GM18861 (cell line): ENCODE results near the gene RCBTB1.
"Not testable (repeated sequence)": the region's sequence is repeated elsewhere in the genome, so short reads cannot be mapped to it uniquely, and the experiment has no call there.

Experiments used
- ATAC-seq: cut with Tn5 transposase; IDR thresholded peaks from one replicate; pipeline ENCODE4 v1.9.1; 2021; ENCODE audit not compliant: unreplicated experiment

Gene RCBTB1

GRCh38 chr13:49606747-49607648 is 21.6 kb upstream of the RCBTB1 start:
- peak; percentile 97 for ATAC-seq

DNA sequence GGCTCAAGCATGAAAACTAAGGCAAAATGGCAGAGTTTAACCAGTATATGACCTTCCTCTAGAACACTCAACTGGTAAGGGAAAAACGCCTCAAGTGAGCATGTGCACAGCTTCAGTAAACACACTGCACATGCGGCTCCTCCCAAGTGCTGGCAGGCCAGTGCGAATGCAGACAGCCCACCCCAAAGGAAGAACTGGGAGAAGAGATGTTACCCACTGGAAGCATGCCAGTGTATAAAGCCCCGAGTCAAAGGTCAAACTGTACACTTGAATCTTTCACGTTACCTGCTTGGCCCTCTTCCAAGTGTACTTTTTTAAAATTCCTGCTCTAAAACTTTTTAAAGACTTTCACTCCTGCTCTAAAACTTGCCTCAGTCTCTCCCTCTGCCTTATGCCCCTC is 19.2 kb upstream of the RCBTB1 start:
- ATAC-seq: no peak

- not testable (repeated sequence) for ATAC-seq
Measured at GRCh38 chr13:49602615-49603014, 17.3 kb upstream of the RCBTB1 start.

DNA sequence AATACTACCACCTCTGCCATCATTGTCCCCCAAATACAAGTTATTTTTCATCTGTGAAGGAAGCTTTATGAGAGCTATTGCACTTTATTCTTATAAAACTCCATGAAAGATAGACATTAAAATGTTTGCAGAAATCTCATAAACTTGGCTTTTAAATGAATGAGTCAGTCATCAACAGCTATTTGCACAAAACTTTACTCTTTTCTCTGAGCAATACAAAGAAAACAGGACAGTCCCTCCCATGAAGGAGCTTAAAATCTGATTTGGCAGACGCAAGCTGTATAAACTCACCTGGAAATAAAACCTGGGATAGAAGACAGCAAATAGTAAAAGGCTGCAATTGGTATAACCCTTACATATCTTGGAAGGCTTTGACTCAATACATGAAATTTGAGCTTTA is 16.6 kb upstream of the RCBTB1 start:
- no peak for ATAC-seq

DNA sequence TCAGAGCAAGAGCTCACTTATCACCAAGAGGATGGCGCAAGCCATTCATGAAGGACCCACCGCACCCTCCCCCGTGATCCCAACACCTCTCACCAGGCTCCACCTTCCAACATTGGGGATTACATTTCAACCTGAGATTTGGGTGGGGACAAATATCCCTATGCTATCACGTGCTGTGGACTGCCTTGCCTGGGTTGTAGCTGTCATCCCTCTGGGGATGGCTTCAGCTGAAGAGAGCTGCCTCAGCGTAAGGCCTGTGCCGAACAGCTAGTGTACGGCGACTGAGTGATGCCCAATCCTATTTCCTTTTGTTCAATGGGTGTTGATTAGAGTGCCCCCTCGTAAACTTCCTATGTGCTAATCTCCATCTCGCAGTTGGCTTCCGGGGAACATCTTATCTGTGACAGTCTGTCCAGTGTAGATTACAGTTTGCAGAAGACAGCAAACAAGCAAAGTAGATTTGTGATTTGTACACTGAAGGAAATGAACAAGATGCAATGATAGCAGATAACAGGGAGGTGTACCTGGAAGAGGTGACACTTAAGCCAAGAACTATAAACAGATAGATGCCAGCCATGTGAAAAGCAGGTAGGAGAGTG is 11.8 kb upstream of the RCBTB1 start:
- ATAC-seq: no peak

DNA sequence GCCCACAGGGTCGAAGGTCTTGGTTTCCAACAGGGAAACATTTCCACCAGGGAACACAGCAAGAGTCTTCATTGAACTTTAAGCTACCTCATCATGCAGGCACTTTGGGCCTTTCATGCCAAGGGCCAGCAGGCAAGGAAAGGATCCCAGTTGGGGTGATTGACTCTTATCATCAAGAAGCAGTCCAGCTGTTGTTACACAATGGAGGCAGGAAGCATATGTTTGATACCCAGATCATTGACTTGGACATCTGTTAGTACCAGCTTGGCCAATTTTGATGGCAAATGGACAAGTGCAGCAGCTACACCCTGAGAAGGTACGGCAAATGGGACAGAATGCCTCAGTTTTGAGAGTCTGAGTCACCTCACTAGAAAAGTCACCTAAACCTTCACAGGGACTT is 10.9 kb upstream of the RCBTB1 start:
- no peak for ATAC-seq

GRCh38 chr13:49594576-49594975 is 9.2 kb upstream of the RCBTB1 start:
- ATAC-seq: no peak

DNA sequence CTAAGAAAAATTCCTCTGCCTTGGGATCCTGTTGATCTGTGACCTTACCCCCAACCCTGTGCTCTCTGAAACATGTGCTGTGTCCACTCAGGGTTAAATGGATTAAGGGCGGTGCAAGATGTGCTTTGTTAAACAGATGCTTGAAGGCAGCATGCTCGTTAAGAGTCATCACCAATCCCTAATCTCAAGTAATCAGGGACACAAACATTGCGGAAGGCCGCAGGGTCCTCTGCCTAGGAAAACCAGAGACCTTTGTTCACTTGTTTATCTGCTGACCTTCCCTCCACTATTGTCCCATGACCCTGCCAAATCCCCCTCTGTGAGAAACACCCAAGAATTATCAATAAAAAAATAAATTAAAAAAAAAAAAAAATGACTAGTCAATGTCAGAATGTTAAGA is 8.5 kb upstream of the RCBTB1 start:
- ATAC-seq: not testable (repeated sequence)

- not testable (repeated sequence) for ATAC-seq
Measured at GRCh38 chr13:49590714-49591113, 5.4 kb upstream of the RCBTB1 start.

- no peak for ATAC-seq
Measured at GRCh38 chr13:49587311-49587847, 2.0 kb upstream of the RCBTB1 start.

GRCh38 chr13:49586717-49587116 is 1.4 kb upstream of the RCBTB1 start:
- no peak for ATAC-seq

DNA sequence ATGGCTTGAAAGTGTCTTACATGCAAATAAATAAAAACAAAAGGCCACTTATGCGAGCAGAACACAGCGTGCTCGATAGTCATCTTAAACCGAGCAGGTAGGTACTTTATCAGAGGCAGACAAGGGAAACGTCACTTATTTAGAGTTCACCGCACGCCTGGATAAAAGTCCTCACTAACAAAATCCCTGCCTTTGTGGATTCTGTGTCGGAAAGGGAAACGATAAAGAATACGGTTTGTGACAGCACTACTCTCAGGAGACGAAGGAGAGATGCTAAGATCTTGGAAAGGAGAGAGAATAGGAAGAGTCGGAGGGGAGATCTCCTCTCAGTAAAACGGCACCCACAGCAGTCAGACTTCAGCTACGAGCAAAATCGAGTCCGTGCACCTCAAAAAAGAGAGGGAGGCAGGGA is 581 bp downstream of the RCBTB1 start:
- ATAC-seq: peak; percentile 16

DNA sequence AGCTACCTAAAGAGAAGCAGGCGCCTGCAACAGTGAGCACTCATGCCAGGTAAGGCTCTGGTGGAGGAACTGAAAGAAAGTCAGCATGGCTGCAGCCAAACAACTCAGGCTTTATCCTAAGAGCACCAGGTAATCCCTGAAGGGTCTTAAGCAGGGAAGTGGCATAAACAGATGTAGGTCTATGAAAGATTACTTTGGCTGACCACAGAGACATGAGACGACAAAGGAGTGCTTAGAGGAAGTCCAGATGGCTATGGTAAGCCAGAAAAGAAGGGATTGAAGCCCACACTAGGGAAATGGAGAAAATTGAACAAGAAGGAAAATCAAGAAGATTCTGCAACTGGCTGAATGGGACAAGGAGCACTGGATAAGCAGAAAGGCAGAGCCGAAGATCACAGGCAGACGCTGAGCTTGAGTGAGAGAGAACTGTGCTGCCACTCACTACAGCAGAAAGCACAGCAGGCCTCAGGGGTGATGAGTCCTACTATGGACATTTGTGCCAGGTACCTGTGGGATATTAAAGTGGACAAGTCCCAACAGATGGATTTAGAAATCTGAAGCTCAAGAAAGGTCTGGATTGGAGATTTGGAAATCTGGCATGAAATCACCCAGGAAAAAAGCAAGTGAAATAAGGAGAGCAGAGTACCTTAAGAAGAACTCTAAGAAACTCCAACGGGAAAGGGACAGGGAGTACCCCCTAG is 4.2 kb downstream of the RCBTB1 start:
- ATAC-seq: no peak

GRCh38 chr13:49579501-49579900 is 5.9 kb downstream of the RCBTB1 start:
- no peak for ATAC-seq

DNA sequence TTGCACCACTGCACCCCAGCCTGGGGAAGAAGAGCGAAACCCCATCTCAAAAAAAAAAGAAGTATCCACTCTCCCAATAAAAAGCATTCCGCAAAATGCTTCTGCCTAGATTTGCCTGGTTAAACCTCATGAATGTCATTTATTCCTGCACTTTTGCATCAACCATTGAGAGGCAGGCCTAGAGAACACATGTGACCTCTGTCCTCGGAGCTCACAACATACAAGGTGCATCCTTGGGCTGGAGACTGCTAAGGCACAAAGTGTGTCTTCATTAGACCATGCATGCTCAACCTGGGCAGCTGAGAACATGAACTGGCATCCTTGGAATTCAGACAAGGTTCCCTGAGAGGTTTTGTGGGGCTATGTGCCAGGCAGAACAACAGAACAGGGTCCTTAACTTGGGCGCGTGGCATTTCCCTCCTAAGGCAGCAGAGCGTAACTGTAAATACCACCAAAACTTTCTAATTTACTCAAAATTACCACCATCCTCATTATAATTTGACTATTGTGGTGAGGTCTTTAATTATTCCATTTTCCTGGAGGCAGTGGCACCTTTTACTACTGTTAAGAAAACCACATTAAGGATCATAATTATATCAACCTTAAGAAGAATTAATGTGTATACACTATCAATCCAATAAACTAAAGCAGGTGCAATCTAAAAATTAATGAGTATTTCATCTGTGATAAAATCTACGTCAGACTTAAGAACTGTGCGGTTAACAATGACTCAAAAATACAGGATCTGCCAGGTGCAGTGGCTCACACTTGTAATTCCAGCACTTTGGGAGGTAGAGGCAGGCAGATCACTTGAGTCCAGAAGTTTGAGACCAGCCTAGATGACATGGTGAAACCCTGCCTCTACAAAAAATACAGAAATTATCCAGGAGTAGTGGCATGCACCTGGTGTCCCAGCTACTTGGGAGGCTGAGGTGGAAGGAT is 13.8 kb downstream of the RCBTB1 start:
- no peak for ATAC-seq

DNA sequence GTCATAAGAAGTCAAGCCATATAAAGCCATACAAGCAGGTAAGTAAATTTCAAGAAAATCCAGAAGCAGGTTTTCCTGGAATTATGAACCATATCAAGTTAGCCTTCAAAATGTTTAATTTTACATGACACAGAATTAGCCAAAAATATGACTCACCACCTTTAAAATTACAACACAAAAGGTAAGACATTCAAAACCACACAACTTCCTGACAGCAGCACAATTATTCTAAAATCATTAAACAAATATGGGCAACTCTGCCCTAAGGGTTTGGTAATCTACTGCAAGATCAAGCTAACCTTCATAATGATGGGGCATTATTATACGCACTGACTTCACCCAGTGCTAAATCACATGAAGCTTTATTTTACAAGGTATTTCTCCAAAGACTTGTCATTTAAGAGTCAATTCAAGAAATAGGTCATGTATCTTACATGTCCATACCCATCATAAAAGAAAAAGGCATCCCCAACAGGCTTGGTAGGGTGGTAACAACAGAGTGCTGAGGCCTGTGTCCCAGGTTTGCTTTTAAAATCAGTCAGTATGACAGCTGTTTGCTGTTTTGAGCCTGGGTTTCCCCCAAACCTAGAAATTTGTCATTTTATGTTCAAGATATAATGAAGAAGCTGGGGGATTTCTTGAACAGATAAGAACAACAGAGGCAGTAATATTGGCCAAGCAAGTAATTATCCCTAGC is 15.2 kb downstream of the RCBTB1 start:
- no peak for ATAC-seq

DNA sequence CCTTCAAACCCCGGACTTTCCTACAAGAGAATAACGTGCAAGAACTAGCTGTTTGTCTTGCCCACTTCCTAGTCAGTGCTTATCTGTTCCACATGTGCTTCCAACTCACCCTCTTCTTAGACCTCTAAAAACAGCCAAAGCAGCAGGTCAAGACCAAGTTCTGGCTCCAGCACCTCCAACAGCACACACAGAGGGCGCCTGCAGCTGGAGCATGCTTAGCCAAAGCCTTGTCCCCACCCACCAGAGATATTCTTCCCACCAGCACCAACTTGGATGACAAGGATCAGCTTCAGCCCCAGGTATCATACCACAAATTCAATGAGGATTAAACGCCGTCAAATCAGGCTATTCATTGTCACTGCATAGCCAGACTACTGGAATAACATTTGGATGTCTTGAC is 17.9 kb downstream of the RCBTB1 start:
- ATAC-seq: no peak

DNA sequence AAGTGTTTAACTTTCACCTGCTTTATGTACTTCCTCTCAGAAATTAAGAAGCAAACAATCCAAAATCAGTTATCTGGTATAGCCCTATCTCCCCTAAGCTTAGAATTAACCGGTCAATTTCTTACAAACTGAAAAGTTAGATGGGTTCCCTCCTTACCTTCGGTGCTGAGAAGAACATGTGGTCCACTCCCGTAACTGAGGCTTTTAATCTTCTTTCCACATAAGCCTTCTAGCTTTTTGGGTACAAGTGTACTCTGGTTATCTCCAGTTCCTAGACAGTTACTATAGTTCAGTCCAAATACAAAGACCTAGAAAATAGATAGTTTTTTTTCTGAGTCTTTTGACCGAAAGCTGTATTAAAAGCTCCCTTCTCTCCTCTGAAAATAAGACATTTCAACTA is 18.9 kb downstream of the RCBTB1 start:
- ATAC-seq: no peak

GRCh38 chr13:49565461-49565860 is 19.9 kb downstream of the RCBTB1 start:
- not testable (repeated sequence) for ATAC-seq

- no peak for ATAC-seq
Measured at GRCh38 chr13:49563516-49563915, 21.8 kb downstream of the RCBTB1 start.
